GM12875 (cell line): ENCODE results near the gene ADAMTS9.

Experiments
- H3K4me3 ChIP-seq: one replicate; pipeline ENCODE4 v1.5.1; 2011; ENCODE audit warnings: low read depth, low read length, control low read depth
- CTCF ChIP-seq: IDR thresholded peaks from 2 replicates; pipeline ENCODE4 v1.5.1; 2011; ENCODE audit warnings: low read depth, mild to moderate bottlenecking, control low read depth, inconsistent platforms, low read length, moderate library complexity, borderline replicate concordance; ENCODE audit not compliant: insufficient read depth

Gene ADAMTS9

DNA sequence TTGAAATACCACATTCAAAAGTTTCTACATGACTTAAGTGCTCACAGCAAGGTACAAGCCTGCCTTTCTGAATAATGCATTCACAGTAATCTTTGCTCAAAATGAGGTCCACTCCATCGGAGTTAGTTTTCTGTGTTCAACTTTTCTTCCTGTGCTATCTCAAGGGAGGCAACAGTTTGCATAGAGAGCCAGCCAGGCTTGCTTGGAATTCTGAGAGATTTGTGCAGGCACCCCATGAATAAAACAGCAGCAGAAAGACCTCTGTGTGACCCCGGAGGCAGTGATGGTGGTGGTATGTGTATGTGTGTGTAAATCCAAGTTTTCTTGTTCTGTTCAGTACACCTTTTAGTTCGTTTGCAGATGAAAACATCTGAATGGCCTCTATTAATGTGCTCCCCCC lies 124.0 kb downstream of the ADAMTS9 start:
- no peak for TF ChIP-seq CTCF

GRCh38 chr3:64561868-64562267 lies 125.9 kb downstream of the ADAMTS9 start:
- no peak overlapping the region for H3K4me3 ChIP-seq
- TF ChIP-seq CTCF, result no peak

More for the DNA sequence above, 124.0 kb downstream of the ADAMTS9 start:
- H3K4me3 ChIP-seq, result no peak overlapping the region

DNA sequence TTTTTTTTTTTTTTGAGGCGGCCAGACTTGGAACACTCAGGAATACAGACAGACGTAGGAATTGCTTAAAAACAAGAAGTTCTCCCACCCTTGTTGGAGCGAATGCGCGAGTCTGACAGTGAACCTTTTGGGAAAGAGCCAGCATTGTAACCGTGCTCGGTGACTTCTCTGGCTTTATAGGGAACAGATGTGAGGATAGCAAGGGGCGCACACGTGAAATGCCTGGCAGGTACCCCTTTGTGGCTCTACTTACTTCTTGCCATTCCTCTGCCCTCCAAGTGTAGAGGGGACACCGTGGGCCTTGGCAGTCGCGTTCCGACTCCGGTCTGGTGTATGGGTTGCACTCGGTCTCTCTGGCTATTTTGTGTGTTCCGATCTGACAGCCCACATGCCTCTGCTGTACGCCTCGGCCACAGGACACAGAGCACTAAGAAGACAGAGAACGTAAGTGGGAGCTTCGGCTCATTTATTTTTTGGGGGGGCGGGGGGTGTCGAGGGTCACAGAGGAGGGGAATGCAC lies 126.4 kb downstream of the ADAMTS9 start:
- no peak for TF ChIP-seq CTCF

GRCh38 chr3:64560791-64561190 lies 127.0 kb downstream of the ADAMTS9 start:
- H3K4me3 ChIP-seq, result no peak overlapping the region
- TF ChIP-seq CTCF, result no peak

More for the DNA sequence above, 126.4 kb downstream of the ADAMTS9 start:
- no peak overlapping the region for H3K4me3 ChIP-seq

GRCh38 chr3:64559588-64559987 lies 128.2 kb downstream of the ADAMTS9 start:
- no peak overlapping the region for H3K4me3 ChIP-seq
- no peak for TF ChIP-seq CTCF

DNA sequence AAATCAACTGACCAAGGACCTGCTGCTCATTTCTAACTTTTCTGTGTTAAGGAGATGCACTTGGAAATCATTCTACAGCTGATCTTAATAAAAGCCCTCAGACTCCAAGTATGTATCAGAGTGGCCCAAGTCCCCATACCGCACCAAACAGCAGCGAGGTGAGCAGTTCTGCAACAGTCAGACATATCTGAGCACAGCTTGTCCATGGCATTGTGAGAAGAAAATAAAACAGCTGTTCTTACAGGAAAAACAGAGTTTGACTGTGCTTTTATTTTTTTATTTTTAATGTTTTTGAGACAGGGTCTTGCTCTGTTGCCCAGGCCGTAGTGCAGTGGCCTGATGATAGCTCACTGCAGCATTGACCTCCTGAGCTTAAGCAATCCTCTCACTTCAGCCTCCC lies 131.8 kb downstream of the ADAMTS9 start:
- no peak overlapping the region for H3K4me3 ChIP-seq
- no peak for TF ChIP-seq CTCF

DNA sequence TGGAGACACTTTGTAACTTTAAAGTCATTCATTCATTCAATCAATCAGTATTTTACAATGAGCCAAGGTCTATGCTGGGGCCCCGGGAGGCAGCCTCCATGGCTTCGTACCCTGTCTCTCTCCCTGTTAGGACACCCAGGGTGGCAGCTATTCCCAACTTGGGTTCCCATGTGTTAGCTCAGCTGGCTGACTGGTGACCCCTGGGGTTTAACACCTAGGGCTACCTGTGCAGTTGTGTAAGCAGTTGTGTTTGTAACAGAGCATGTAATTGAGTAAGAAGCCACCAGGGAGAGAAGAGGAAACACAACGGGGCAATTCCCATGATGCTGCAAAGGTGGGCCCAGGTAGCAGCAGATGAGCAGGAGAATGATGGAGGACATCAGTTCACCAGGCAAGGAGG lies 132.4 kb downstream of the ADAMTS9 start:
- TF ChIP-seq CTCF, result no peak
- no peak overlapping the region for H3K4me3 ChIP-seq
